ENCODE data around the gene AKNA.
A peak's percentile ranks its signal among the peaks of the same experiment; 100 is the strongest.

The AKNA gene

DNA sequence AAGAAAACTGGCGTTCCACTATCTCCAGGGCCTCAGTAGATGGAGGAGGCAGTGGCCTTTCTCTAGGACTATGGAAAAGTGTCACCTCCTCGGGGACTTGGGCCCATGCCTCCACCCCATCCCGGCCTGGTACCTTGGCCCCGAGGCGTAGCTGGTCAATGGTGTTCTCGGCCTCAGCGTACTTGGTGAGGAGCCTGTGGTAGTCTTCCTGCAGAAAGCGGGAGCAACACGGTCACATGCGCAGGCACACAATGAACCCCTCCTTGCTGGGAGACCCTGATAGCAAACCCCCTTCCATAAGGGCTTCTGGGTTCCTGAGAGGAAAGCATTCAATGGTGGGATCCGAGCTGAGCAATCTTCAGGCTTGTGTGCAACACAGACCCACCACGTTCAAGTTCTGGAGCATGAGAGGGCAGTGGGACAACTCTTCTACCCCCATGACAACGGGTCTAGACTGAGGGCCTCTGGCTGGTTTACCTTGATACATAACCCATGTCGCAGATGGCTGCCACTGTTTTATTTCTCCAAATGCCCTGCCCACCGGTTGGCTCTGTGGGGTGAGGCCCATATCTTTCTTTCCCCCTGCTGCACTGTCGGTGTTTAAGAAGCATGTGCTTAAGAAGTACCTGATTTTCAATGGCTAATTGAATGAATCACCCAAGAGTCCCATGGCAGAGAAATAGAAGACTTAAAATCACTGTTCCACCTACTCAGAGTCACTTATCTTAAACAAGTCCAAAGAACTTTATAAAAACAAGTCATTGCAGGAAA lies 13.6 kb downstream of the AKNA start:
- H3K4me1 ChIP-seq (ENCODE audit: control insufficient read depth in 2 of 2, insufficient read depth in 1 of 2, low read depth in 1 of 2, low read length in 2 of 2) = peaks cover 15 to 25% of the 10 kb centered on the region in 2 donors

DNA sequence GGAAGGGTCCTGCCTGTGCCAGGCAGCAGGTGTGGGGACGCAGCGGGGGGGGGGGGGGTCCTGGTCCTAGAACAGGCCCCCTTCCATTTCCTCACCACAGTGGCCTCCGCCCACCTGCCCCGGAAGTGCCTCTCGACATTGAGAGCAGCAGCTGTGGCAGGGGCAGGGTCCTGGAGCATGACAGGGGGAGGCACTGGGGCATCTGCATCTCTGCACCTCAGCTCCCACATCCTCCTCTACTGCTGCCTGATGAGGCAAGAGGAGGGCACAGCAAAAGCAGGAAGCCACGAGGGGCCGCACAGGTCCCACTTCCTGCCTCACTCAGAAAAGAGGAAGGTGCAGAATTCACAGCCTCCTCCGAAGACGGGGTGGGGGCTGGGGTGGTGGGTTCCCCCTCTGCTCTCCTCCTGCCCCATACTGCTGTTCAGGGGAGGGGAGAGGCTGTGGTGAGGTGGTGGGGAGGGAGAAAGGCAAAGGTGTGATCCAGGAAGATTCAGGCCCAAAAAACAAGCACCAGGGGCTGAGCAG lies 14.8 kb downstream of the AKNA start:
- Histone ChIP-seq H3K79me1 (ENCODE audit: low read depth, low read length) (no peaks in the 10 kb centered on the region), H3K9ac (ENCODE audit: low read depth, low read length, poor library complexity) (no peak overlapping the region)

More for the DNA sequence above, 13.6 kb downstream of the AKNA start:
- Histone ChIP-seq H3K27me3 (ENCODE audit: control insufficient read depth in 3 of 3, insufficient read depth in 3 of 3, low read depth in 1 of 3, low read length in 3 of 3) (no peaks in the 10 kb centered on the region), H2BK5ac (ENCODE audit: low read length) (no peak overlapping the region), H3K4ac (ENCODE audit: low read length) (no peak overlapping the region), H3K14ac (ENCODE audit: low read length) (no peak overlapping the region), H3K18ac (ENCODE audit: low read length) (no peak overlapping the region), H3K9me3 (replicated peaks in 1 of 2; ENCODE audit: control insufficient read depth in 2 of 2, insufficient read depth in 1 of 2, low read depth in 1 of 2, low read length in 2 of 2) (no peaks in the 10 kb centered on the region), H2BK15ac (ENCODE audit: low read length) (no peak overlapping the region), H4K8ac (ENCODE audit: low read depth, low read length) (no peak overlapping the region), H2AK5ac (ENCODE audit: low read depth, low read length) (no peak overlapping the region), H4K91ac (ENCODE audit: low read depth, low read length, poor library complexity) (no peak overlapping the region), H3K4me3 (ENCODE audit: low read length in 2 of 2) (no peak overlapping the region), H2BK120ac (ENCODE audit: low read depth, low read length) (no peak overlapping the region), H2BK12ac (ENCODE audit: low read length) (no peak overlapping the region), H3K4me2 (ENCODE audit: insufficient read depth, low read length, poor library complexity, severe bottlenecking) (no peak overlapping the region), H3K9ac (ENCODE audit: low read depth, low read length, poor library complexity) (no peak overlapping the region), H3K27ac (replicated peaks; ENCODE audit: low read length) (no peak overlapping the region), H3K79me1 (ENCODE audit: low read depth, low read length) (no peaks in the 10 kb centered on the region), H3K23ac (ENCODE audit: low read depth, low read length, poor library complexity) (no peak overlapping the region), H3K36me3 (replicated peaks in 1 of 2; ENCODE audit: control insufficient read depth in 2 of 2, insufficient read depth in 2 of 2, low read length in 2 of 2) (peaks cover 3 to 22% of the 10 kb centered on the region in 2 donors), H2AFZ (ENCODE audit: low read length) (no peak overlapping the region)
- no peak for DNase-seq (ENCODE audit: low spot score)
- no CpG with 5 or more reads among the region's 16 CpGs for WGBS, 2 donors (ENCODE audit: extremely low coverage in 2 of 2, insufficient read length in 2 of 2, insufficient replicate concordance in 1 of 2)

DNA sequence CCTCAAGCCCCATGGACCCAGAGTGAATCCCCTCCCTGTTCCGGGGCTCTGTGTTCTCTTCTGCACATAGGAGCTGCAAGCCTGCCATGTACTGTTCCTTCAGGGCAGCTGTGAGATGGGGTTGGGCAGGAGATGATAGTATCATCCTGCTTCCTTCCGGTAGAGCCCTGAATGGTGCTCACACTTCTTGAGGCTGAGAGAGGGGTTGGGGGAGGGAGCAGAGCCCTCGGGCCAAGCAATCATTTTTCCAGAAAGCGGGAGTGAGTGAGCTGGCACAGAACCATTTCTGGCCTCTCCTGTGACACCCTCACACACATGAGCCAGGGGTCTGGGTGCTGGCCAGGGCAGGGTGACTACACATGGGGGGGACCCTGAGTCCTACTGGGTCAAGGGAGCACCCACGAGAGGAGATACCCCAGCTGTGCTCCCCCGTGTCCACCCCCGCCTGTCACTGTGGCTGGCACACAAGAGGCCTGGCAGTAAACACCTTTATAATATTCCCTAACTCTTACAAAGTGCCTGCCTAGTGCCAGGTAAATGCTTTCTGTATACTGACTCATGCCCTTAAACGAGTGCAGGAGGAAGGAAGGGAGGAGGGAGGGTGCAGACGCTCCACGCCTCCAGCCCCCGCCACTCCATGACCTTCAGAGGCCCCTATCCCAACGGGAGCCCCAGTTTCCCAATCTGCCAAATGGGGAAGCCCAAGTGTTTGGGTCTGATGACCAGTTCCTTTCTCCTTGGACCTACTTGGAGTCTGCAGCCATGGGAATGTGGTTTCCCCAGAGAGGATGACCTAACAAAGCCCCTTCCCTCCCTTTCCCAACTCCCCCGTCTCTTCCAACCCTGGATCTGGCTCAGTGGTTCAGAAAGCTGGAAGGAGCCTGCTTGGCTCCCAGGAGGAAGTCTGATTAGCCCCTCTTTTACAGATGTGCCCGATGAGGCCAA lies 15.5 kb downstream of the AKNA start:
- no CpG with 5 or more reads among the region's 14 CpGs for WGBS, 2 donors (ENCODE audit: extremely low coverage in 2 of 2, insufficient read length in 2 of 2, insufficient replicate concordance in 1 of 2)
- H3K79me1 ChIP-seq (ENCODE audit: low read depth, low read length) = no peaks in the 10 kb centered on the region
- no peak overlapping the region for H2BK15ac ChIP-seq (ENCODE audit: low read length)
- H3K36me3 ChIP-seq (replicated peaks in 1 of 2; ENCODE audit: control insufficient read depth in 2 of 2, insufficient read depth in 2 of 2, low read length in 2 of 2) = peaks cover 6 to 27% of the 10 kb centered on the region in 2 donors
- H3K9me3 ChIP-seq (replicated peaks in 1 of 2; ENCODE audit: control insufficient read depth in 2 of 2, insufficient read depth in 1 of 2, low read depth in 1 of 2, low read length in 2 of 2) = no peaks in the 10 kb centered on the region
- H2AK5ac ChIP-seq (ENCODE audit: low read depth, low read length) = no peak overlapping the region
- no peak overlapping the region for H4K91ac ChIP-seq (ENCODE audit: low read depth, low read length, poor library complexity)
- H3K27ac ChIP-seq (replicated peaks; ENCODE audit: low read length) = no peak overlapping the region
- peak overlapping the region; percentile 31 for H3K9ac ChIP-seq (ENCODE audit: low read depth, low read length, poor library complexity)
- peak overlapping the region; percentile 13 for H3K18ac ChIP-seq (ENCODE audit: low read length)
- no peaks in the 10 kb centered on the region for H3K27me3 ChIP-seq (ENCODE audit: control insufficient read depth in 3 of 3, insufficient read depth in 3 of 3, low read depth in 1 of 3, low read length in 3 of 3)
- no peak for DNase-seq (ENCODE audit: low spot score)
- H3K4me1 ChIP-seq (ENCODE audit: control insufficient read depth in 2 of 2, insufficient read depth in 1 of 2, low read depth in 1 of 2, low read length in 2 of 2) = peaks cover 15 to 25% of the 10 kb centered on the region in 2 donors
- H3K4ac ChIP-seq (ENCODE audit: low read length) = no peak overlapping the region
- no peak overlapping the region for H3K4me2 ChIP-seq (ENCODE audit: insufficient read depth, low read length, poor library complexity, severe bottlenecking)
- H3K4me3 ChIP-seq (ENCODE audit: low read length in 2 of 2) = no peak overlapping the region
- H3K23ac ChIP-seq (ENCODE audit: low read depth, low read length, poor library complexity) = peak overlapping the region; percentile 0
- H2BK120ac ChIP-seq (ENCODE audit: low read depth, low read length) = peak overlapping the region; percentile 0
- no peak overlapping the region for H2BK5ac ChIP-seq (ENCODE audit: low read length)
- no peak overlapping the region for H3K14ac ChIP-seq (ENCODE audit: low read length)
- peak overlapping the region; percentile 46 for H2BK12ac ChIP-seq (ENCODE audit: low read length)
- no peak overlapping the region for H2AFZ ChIP-seq (ENCODE audit: low read length)
- H4K8ac ChIP-seq (ENCODE audit: low read depth, low read length) = no peak overlapping the region

More for the DNA sequence above, 14.8 kb downstream of the AKNA start:
- H3K27me3 ChIP-seq (ENCODE audit: control insufficient read depth in 3 of 3, insufficient read depth in 3 of 3, low read depth in 1 of 3, low read length in 3 of 3) = no peaks in the 10 kb centered on the region
- H3K27ac ChIP-seq (replicated peaks; ENCODE audit: low read length) = no peak overlapping the region
- no peaks in the 10 kb centered on the region for H3K9me3 ChIP-seq (replicated peaks in 1 of 2; ENCODE audit: control insufficient read depth in 2 of 2, insufficient read depth in 1 of 2, low read depth in 1 of 2, low read length in 2 of 2)
- no peak overlapping the region for H3K14ac ChIP-seq (ENCODE audit: low read length)
- no peak overlapping the region for H3K4me2 ChIP-seq (ENCODE audit: insufficient read depth, low read length, poor library complexity, severe bottlenecking)
- no peak overlapping the region for H2AFZ ChIP-seq (ENCODE audit: low read length)
- H2BK5ac ChIP-seq (ENCODE audit: low read length) = no peak overlapping the region
- no peak for DNase-seq (ENCODE audit: low spot score)
- H2BK12ac ChIP-seq (ENCODE audit: low read length) = no peak overlapping the region
- H2AK5ac ChIP-seq (ENCODE audit: low read depth, low read length) = no peak overlapping the region
- peak overlapping the region; percentile 35 for H3K18ac ChIP-seq (ENCODE audit: low read length)
- no peak overlapping the region for H3K4ac ChIP-seq (ENCODE audit: low read length)
- WGBS, 2 donors (ENCODE audit: extremely low coverage in 2 of 2, insufficient read length in 2 of 2, insufficient replicate concordance in 1 of 2) = no CpG with 5 or more reads among the region's 9 CpGs
- H2BK15ac ChIP-seq (ENCODE audit: low read length) = no peak overlapping the region
- peaks cover 4 to 25% of the 10 kb centered on the region in 2 donors for H3K36me3 ChIP-seq (replicated peaks in 1 of 2; ENCODE audit: control insufficient read depth in 2 of 2, insufficient read depth in 2 of 2, low read length in 2 of 2)
- H4K91ac ChIP-seq (ENCODE audit: low read depth, low read length, poor library complexity) = no peak overlapping the region
- H3K4me3 ChIP-seq (ENCODE audit: low read length in 2 of 2) = no peak overlapping the region
- peaks cover 15 to 25% of the 10 kb centered on the region in 2 donors for H3K4me1 ChIP-seq (ENCODE audit: control insufficient read depth in 2 of 2, insufficient read depth in 1 of 2, low read depth in 1 of 2, low read length in 2 of 2)
- no peak overlapping the region for H4K8ac ChIP-seq (ENCODE audit: low read depth, low read length)
- H3K23ac ChIP-seq (ENCODE audit: low read depth, low read length, poor library complexity) = peak overlapping the region; percentile 44
- peak overlapping the region; percentile 0 for H2BK120ac ChIP-seq (ENCODE audit: low read depth, low read length)

Data from neuronal stem cell (in vitro differentiated cells).